Liver (tissue), 9 donors: Measurements from ENCODE around the gene ACTR1A. TPM values are rescaled to one million over a fixed set of nuclear protein-coding genes. Genes with fewer than 3 reads are reported as not detected.

Source experiments
- DNase-seq: peaks from one replicate; pipeline ENCODE4 v3.0.0-alpha.2; 2017; ENCODE audit warnings: low spot score
- H3K27ac ChIP-seq, 2 donors: one replicate each; pipeline ENCODE4 v1.7.0; 2013; ENCODE audit warnings: inconsistent platforms in 2 of 2, low read length in 2 of 2, control low read depth in 1 of 2, low read depth in 1 of 2, mild to moderate bottlenecking in 1 of 2
- H3K27me3 ChIP-seq, 4 donors: one replicate each; pipeline versions ENCODE4 v1.6.1 to v1.7.0; 2013; ENCODE audit warnings: low read length in 3 of 4, inconsistent platforms in 1 of 4, mild to moderate bottlenecking in 1 of 4, moderate library complexity in 1 of 4; ENCODE audit not compliant: control insufficient read depth in 4 of 4, insufficient read depth in 4 of 4
- H3K36me3 ChIP-seq, 4 donors: one replicate each; pipeline versions ENCODE4 v1.6.1 to v1.7.0; 2013; ENCODE audit warnings: low read length in 3 of 4, mild to moderate bottlenecking in 3 of 4, low read depth in 1 of 4, moderate library complexity in 1 of 4; ENCODE audit not compliant: control insufficient read depth in 4 of 4, insufficient read depth in 3 of 4
- H3K4me1 ChIP-seq, 4 donors: one replicate each; pipeline versions ENCODE4 v1.6.1 to v1.7.0; 2013; ENCODE audit warnings: low read length in 3 of 4, mild to moderate bottlenecking in 3 of 4, moderate library complexity in 1 of 4; ENCODE audit not compliant: control insufficient read depth in 4 of 4, insufficient read depth in 4 of 4
- H3K4me3 ChIP-seq, 3 donors: one replicate each; pipeline versions ENCODE4 v1.6.1 to v1.7.0; 2013; ENCODE audit warnings: low read length in 3 of 3, control low read depth in 1 of 3, low read depth in 1 of 3, mild to moderate bottlenecking in 1 of 3
- H3K9ac ChIP-seq, 2 donors: one replicate each; pipeline ENCODE4 v1.7.0; 2013; ENCODE audit warnings: low read length in 2 of 2, mild to moderate bottlenecking in 2 of 2, moderate library complexity in 2 of 2, control low read depth in 1 of 2, low read depth in 1 of 2
- H3K9me3 ChIP-seq, 4 donors: one replicate each; pipeline versions ENCODE4 v1.6.1 to v1.7.0; 2013; ENCODE audit warnings: low read length in 3 of 4; ENCODE audit not compliant: control insufficient read depth in 4 of 4
- EGR1 ChIP-seq, 2 donors: IDR thresholded peaks; 2 replicates each; pipeline ENCODE4 v1.6.1; 2016 to 2018; ENCODE audit warnings: antibody characterized with exemption in 2 of 2, low read depth in 2 of 2
- FOXA1 ChIP-seq: IDR thresholded peaks from 2 replicates; pipeline ENCODE4 v1.6.1; 2016; ENCODE audit warnings: antibody characterized with exemption
- FOXA2 ChIP-seq: IDR thresholded peaks from 2 replicates; pipeline ENCODE4 v1.6.1; 2016; ENCODE audit warnings: antibody characterized with exemption
- GABPA ChIP-seq, 2 donors: IDR thresholded peaks in 1 of 2; conservative IDR thresholded peaks in 1 of 2; 2 replicates each; pipeline ENCODE4 v1.6.1; 2016; ENCODE audit warnings: antibody characterized with exemption in 2 of 2, mild to moderate bottlenecking in 1 of 2, moderate library complexity in 1 of 2
- HNF4A ChIP-seq, 2 donors: conservative IDR thresholded peaks; 2 replicates each; pipeline ENCODE4 v1.6.1; 2016; ENCODE audit warnings: antibody characterized with exemption in 2 of 2, mild to moderate bottlenecking in 2 of 2
- HNF4G ChIP-seq: IDR thresholded peaks from 2 replicates; pipeline ENCODE4 v1.6.1; 2016; ENCODE audit warnings: antibody characterized with exemption
- JUND ChIP-seq, 2 donors: IDR thresholded peaks; 2 replicates each; pipeline ENCODE4 v1.6.1; 2016; ENCODE audit warnings: antibody characterized with exemption in 2 of 2
- NR2F2 ChIP-seq: IDR thresholded peaks from 2 replicates; pipeline ENCODE4 v1.6.1; 2016; ENCODE audit warnings: antibody characterized with exemption
- RAD21 ChIP-seq, 2 donors: IDR thresholded peaks; 2 replicates each; pipeline ENCODE4 v1.6.1; 2016; ENCODE audit warnings: antibody characterized with exemption in 2 of 2, mild to moderate bottlenecking in 2 of 2
- RXRA ChIP-seq, 2 donors: IDR thresholded peaks; 2 replicates each; pipeline ENCODE4 v1.6.1; 2017 to 2018; ENCODE audit warnings: antibody characterized with exemption in 2 of 2, mild to moderate bottlenecking in 1 of 2
- SP1 ChIP-seq: IDR thresholded peaks from 2 replicates; pipeline ENCODE4 v1.6.1; 2018; ENCODE audit warnings: antibody characterized with exemption, mild to moderate bottlenecking
- TAF1 ChIP-seq: conservative IDR thresholded peaks from 2 replicates; pipeline ENCODE4 v1.6.1; 2016; ENCODE audit warnings: antibody characterized with exemption, mild to moderate bottlenecking
- YY1 ChIP-seq: IDR thresholded peaks from 2 replicates; pipeline ENCODE4 v1.6.1; 2016; ENCODE audit warnings: antibody characterized with exemption, mild to moderate bottlenecking
- WGBS: extraction: QIAGEN DNeasy Blood & Tissue Kit; methylation state at CpG from one replicate; pipeline ENCODE4 v1.1.7; 2013; 5-methylcytosine and 5-hydroxymethylcytosine counted together
- polyA plus RNA-seq, 2 donors: library from polyadenylated mRNA; stranded (reverse) in 1 of 2; unstranded in 1 of 2; fragments of 200-250 nt in 1 of 2; fragments of >200 nt in 1 of 2; fragmentation: Nextera tagmentation in 1 of 2; extraction: Ambion mirVana in 1 of 2; gene quantifications; one replicate each; pipeline versions ENCODE4 v1.2.1 to v1.2.3, GENCODE V29; 2013 to 2015
- total RNA-seq, 2 donors: library from RNA; depleted of rRNA; stranded (reverse); fragments of >200 nt; gene quantifications; one replicate each; pipeline ENCODE4 v1.2.3, GENCODE V29; 2014
- TF ChIP-seq, protein P1 (sequence below): fragments of 150-350 bp; IDR thresholded peaks from 2 replicates; pipeline ENCODE4 v1.5.1; 2017; ENCODE audit warnings: improper control_type of control experiment, low read depth, low read length; ENCODE audit not compliant: missing input control
- TF ChIP-seq, protein P2 (sequence below): IDR thresholded peaks from 2 replicates; pipeline ENCODE4 v1.6.1; 2016; ENCODE audit warnings: antibody characterized with exemption
- TF ChIP-seq, protein P3 (sequence below): IDR thresholded peaks from 2 replicates; pipeline ENCODE4 v1.6.1; 2016; ENCODE audit warnings: antibody characterized with exemption
- TF ChIP-seq, protein P4 (sequence below): IDR thresholded peaks from 2 replicates; pipeline ENCODE4 v1.6.1; 2016; ENCODE audit warnings: antibody characterized with exemption
- TF ChIP-seq, protein P5 (sequence below): IDR thresholded peaks from 2 replicates; pipeline ENCODE4 v1.6.1; 2016; ENCODE audit warnings: antibody characterized with exemption, mild to moderate bottlenecking
- donor health status: healthy.
- donor health status: healthy.
- donor health status: healthy.
- donor health status: healthy.
- donor health status: healthy.

ACTR1A gene
- total and polyA plus RNA-seq, 4 donors = 24.5 to 51.9 (median 35.3) TPM

DNA sequence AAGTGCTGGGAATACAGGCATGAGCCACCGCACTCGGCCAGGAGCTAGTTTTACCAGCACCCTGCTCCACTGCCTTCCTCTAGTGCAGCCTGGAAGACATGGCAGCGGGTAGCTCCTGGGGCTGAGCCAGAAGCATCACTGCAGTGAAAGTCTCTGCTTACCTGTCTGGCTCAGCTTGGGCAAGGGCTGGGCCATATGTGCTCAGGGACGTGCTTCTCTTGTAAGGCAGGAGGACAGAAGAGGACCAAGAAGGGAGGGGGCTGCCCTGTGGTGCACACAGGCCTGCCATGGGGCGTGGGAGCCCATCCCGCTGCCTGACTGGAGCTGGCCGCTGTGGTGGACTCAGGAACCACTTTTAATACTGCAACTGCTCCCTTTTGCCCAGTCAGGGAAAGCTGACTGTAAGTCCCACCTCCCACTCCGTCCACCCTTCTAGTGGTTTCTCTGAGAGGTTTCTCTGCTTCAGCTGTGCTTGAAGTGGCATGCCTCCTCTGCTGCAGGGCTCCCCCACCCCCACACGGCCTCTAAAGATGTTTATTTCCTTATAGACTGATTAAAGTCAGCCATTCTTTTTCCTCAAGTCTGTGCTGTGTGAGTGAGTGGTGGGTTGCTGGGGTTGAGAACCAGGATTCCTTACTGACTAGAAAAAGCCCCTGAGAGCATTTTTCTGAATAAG, 25.9 kb downstream of the ACTR1A start:
- 84% methylated on average over 9 of the region's 9 CpGs for WGBS
- H3K27me3 ChIP-seq = no peaks in the 10 kb centered on the region
- H3K4me3 ChIP-seq = no peak overlapping the region
- no peak for DNase-seq
- peaks cover 0 to 20% (median 14%) of the 10 kb centered on the region in 4 donors for H3K36me3 ChIP-seq
- H3K9ac ChIP-seq = no peak overlapping the region
- H3K4me1 ChIP-seq = peaks cover 0 to 3% (median 1%) of the 10 kb centered on the region in 4 donors
- no peaks in the 10 kb centered on the region for H3K9me3 ChIP-seq
- H3K27ac ChIP-seq = no peak overlapping the region
- TF ChIP-seq SP1 (no peak), NR2F2 (no peak), RXRA (IDR thresholded peaks at IDR 0.05) (no peak), YY1 (no peak), GABPA (IDR thresholded peaks at IDR 0.05 in 1 of 2, conservative IDR thresholded peaks at IDR 0.05 in 1 of 2) (no peak), FOXA2 (no peak), HNF4A (conservative IDR thresholded peaks at IDR 0.05) (no peak), FOXA1 (no peak), HNF4G (no peak), JUND (IDR thresholded peaks at IDR 0.05) (no peak), TAF1 (no peak), EGR1 (IDR thresholded peaks at IDR 0.05; ENCODE audit: low read depth in 2 of 2) (no peak), RAD21 (IDR thresholded peaks at IDR 0.05) (no peak)
- TF ChIP-seq, protein P1, sequence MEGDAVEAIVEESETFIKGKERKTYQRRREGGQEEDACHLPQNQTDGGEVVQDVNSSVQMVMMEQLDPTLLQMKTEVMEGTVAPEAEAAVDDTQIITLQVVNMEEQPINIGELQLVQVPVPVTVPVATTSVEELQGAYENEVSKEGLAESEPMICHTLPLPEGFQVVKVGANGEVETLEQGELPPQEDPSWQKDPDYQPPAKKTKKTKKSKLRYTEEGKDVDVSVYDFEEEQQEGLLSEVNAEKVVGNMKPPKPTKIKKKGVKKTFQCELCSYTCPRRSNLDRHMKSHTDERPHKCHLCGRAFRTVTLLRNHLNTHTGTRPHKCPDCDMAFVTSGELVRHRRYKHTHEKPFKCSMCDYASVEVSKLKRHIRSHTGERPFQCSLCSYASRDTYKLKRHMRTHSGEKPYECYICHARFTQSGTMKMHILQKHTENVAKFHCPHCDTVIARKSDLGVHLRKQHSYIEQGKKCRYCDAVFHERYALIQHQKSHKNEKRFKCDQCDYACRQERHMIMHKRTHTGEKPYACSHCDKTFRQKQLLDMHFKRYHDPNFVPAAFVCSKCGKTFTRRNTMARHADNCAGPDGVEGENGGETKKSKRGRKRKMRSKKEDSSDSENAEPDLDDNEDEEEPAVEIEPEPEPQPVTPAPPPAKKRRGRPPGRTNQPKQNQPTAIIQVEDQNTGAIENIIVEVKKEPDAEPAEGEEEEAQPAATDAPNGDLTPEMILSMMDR = no peak
- TF ChIP-seq, protein P2, sequence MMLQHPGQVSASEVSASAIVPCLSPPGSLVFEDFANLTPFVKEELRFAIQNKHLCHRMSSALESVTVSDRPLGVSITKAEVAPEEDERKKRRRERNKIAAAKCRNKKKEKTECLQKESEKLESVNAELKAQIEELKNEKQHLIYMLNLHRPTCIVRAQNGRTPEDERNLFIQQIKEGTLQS = no peak
- TF ChIP-seq, protein P3, sequence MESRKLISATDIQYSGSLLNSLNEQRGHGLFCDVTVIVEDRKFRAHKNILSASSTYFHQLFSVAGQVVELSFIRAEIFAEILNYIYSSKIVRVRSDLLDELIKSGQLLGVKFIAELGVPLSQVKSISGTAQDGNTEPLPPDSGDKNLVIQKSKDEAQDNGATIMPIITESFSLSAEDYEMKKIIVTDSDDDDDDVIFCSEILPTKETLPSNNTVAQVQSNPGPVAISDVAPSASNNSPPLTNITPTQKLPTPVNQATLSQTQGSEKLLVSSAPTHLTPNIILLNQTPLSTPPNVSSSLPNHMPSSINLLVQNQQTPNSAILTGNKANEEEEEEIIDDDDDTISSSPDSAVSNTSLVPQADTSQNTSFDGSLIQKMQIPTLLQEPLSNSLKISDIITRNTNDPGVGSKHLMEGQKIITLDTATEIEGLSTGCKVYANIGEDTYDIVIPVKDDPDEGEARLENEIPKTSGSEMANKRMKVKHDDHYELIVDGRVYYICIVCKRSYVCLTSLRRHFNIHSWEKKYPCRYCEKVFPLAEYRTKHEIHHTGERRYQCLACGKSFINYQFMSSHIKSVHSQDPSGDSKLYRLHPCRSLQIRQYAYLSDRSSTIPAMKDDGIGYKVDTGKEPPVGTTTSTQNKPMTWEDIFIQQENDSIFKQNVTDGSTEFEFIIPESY = no peak
- TF ChIP-seq, protein P4, sequence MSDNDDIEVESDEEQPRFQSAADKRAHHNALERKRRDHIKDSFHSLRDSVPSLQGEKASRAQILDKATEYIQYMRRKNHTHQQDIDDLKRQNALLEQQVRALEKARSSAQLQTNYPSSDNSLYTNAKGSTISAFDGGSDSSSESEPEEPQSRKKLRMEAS = no peak
- TF ChIP-seq, protein P5, sequence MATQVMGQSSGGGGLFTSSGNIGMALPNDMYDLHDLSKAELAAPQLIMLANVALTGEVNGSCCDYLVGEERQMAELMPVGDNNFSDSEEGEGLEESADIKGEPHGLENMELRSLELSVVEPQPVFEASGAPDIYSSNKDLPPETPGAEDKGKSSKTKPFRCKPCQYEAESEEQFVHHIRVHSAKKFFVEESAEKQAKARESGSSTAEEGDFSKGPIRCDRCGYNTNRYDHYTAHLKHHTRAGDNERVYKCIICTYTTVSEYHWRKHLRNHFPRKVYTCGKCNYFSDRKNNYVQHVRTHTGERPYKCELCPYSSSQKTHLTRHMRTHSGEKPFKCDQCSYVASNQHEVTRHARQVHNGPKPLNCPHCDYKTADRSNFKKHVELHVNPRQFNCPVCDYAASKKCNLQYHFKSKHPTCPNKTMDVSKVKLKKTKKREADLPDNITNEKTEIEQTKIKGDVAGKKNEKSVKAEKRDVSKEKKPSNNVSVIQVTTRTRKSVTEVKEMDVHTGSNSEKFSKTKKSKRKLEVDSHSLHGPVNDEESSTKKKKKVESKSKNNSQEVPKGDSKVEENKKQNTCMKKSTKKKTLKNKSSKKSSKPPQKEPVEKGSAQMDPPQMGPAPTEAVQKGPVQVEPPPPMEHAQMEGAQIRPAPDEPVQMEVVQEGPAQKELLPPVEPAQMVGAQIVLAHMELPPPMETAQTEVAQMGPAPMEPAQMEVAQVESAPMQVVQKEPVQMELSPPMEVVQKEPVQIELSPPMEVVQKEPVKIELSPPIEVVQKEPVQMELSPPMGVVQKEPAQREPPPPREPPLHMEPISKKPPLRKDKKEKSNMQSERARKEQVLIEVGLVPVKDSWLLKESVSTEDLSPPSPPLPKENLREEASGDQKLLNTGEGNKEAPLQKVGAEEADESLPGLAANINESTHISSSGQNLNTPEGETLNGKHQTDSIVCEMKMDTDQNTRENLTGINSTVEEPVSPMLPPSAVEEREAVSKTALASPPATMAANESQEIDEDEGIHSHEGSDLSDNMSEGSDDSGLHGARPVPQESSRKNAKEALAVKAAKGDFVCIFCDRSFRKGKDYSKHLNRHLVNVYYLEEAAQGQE = no peak
